Measurements from ENCODE around the gene SLC2A11. TPM values are rescaled to one million over a fixed set of nuclear protein-coding genes. Genes with fewer than 3 reads are reported as not detected.

Gene SLC2A11
- total RNA-seq, 1 experiment from 2014 or later = 4.9 TPM

DNA sequence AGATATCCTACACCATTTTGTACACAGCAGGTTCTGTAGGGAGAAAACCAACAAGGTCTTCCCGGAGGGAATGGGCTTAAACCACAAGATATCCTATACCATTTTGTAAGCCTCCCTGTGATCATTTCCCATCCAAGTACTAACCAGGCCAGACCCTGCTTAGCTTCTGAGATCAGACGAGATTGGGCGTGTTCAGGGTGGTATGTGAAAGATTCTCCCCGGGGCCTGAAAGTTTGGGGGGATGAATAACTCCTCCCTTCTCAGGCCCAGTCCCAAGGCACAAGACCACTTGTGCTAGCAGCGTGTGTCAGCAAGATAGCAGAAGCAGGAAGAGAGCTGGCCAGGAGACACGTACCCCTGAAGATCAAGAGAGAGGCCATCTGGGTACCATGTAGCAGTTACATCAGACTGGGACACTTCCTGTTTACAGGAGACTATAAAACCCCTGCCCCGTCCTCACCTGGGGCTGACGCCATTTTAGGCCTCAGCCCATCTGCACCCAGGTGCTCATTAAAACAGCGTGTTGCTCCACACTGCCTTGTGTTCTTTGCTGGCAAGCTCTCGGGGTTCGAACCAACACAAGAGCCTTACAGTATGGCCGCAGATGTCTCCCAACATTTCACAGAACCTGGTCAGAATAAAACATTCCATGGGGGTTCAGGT is 53.8 kb downstream of the SLC2A11 start:
- ChIA-PET CTCF (no interaction called here), POLR2A (ENCODE audit: low non-redundant PET) (no interaction called here)
- peaks cover 45% of the 10 kb centered on the region for H3K4me1 ChIP-seq (ENCODE audit: insufficient read depth, low read length, poor library complexity, severe bottlenecking)
- H3K9me3 ChIP-seq (ENCODE audit: low read depth, low read length, poor library complexity, severe bottlenecking) = no peaks in the 10 kb centered on the region
- intact Hi-C loops (cut with micrococcal nuclease; ENCODE audit: unreplicated experiment) = no loop called here
- H3K27me3 ChIP-seq (replicated peaks; ENCODE audit: insufficient read depth, low read depth, low read length, poor library complexity) = no peaks in the 10 kb centered on the region
- TF ChIP-seq EZH2 (IDR thresholded peaks at IDR 0.05; ENCODE audit: borderline replicate concordance, low read depth, low read length, poor library complexity, severe bottlenecking) (no peak), CTCF (conservative IDR thresholded peaks at IDR 0.05; ENCODE audit: low read depth, low read length) (no peak)
- DNase-seq (ENCODE audit: low spot score) = no peak
- H3K4me3 ChIP-seq (ENCODE audit: low read depth, low read length, poor library complexity, severe bottlenecking) = no peak overlapping the region
- no peaks in the 10 kb centered on the region for H3K36me3 ChIP-seq (ENCODE audit: insufficient read depth, low read length, poor library complexity, severe bottlenecking)
- BruUV-seq (replicated peaks) = no TSS peak
- no peak overlapping the region for H3K27ac ChIP-seq (ENCODE audit: low read depth, low read length, poor library complexity, severe bottlenecking)

DNA sequence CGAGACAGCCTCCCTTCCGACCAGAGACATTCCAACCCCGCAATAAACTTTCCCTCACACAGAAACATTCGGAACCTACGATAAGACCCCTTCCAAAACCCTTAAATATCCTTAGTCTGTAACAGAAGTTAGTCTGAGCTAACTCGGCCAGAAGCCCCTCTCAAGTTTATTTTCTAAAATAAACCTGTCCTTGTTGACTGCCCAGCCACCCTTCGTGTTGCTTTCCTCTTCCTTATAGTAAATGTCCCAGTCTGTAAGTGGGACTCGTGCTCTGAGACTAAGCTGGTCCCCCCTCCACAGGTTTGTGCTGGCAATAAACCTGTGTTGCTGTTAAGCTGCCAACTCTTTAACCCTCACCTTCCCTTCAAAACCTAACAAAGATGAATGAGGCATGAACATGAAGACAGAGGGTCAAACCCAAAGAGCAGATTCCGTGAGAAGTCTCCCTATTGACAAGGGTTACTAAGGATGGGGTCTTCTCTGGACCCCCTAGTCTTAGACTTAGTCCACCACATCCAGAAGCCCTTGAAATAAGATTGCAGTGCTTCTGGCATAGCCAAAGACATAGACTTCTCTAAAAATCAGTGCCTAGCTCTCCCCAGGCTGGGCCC is 54.7 kb downstream of the SLC2A11 start:
- H3K4me1 ChIP-seq (ENCODE audit: insufficient read depth, low read length, poor library complexity, severe bottlenecking) = peaks cover 45% of the 10 kb centered on the region
- ChIA-PET POLR2A (ENCODE audit: low non-redundant PET) (no interaction called here), CTCF (no interaction called here)
- H3K36me3 ChIP-seq (ENCODE audit: insufficient read depth, low read length, poor library complexity, severe bottlenecking) = no peaks in the 10 kb centered on the region
- no peaks in the 10 kb centered on the region for H3K27me3 ChIP-seq (replicated peaks; ENCODE audit: insufficient read depth, low read depth, low read length, poor library complexity)
- no peak for DNase-seq (ENCODE audit: low spot score)
- TF ChIP-seq CTCF (conservative IDR thresholded peaks at IDR 0.05; ENCODE audit: low read depth, low read length) (no peak), EZH2 (IDR thresholded peaks at IDR 0.05; ENCODE audit: borderline replicate concordance, low read depth, low read length, poor library complexity, severe bottlenecking) (no peak)
- H3K27ac ChIP-seq (ENCODE audit: low read depth, low read length, poor library complexity, severe bottlenecking) = no peak overlapping the region
- no TSS peak for BruUV-seq (replicated peaks)
- no peaks in the 10 kb centered on the region for H3K9me3 ChIP-seq (ENCODE audit: low read depth, low read length, poor library complexity, severe bottlenecking)
- intact Hi-C loops (cut with micrococcal nuclease; ENCODE audit: unreplicated experiment) = no loop called here
- H3K4me3 ChIP-seq (ENCODE audit: low read depth, low read length, poor library complexity, severe bottlenecking) = no peak overlapping the region

DNA sequence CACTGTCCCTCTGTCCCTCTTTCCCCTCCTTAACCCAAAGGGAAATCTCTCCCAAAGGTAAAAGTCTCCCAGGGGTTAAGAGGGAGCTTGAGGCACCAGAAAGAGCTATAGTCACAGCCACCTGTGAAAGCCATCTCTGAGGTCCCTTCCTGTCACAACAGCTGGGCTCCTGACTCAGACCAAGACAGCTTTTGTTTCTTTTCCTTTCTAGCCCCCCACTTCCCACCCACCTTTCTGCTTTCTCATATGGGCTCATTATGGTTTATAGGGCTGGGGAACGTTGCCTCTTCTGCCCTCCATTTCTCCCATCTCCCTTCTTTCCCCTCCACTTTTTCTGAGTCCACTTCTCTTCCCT is 55.6 kb downstream of the SLC2A11 start:
- peaks cover 45% of the 10 kb centered on the region for H3K4me1 ChIP-seq (ENCODE audit: insufficient read depth, low read length, poor library complexity, severe bottlenecking)
- ChIA-PET CTCF (interaction anchor here (0.6 kb wide), 1 partner anchor 266 kb away, joined by 11 read pairs; no protein-coding TSS in a partner anchor), POLR2A (ENCODE audit: low non-redundant PET) (interaction anchor here (0.6 kb wide), 1 partner anchor 184 kb away, joined by 3 read pairs; no protein-coding TSS in a partner anchor)
- H3K9me3 ChIP-seq (ENCODE audit: low read depth, low read length, poor library complexity, severe bottlenecking) = no peaks in the 10 kb centered on the region
- H3K27me3 ChIP-seq (replicated peaks; ENCODE audit: insufficient read depth, low read depth, low read length, poor library complexity) = no peaks in the 10 kb centered on the region
- DNase-seq (ENCODE audit: low spot score) = no peak
- intact Hi-C loops (cut with micrococcal nuclease; ENCODE audit: unreplicated experiment) = no loop called here
- peak overlapping the region; percentile 95 for H3K27ac ChIP-seq (ENCODE audit: low read depth, low read length, poor library complexity, severe bottlenecking)
- H3K4me3 ChIP-seq (ENCODE audit: low read depth, low read length, poor library complexity, severe bottlenecking) = peak overlapping the region; percentile 52
- TF ChIP-seq CTCF (conservative IDR thresholded peaks at IDR 0.05; ENCODE audit: low read depth, low read length) (no peak), EZH2 (IDR thresholded peaks at IDR 0.05; ENCODE audit: borderline replicate concordance, low read depth, low read length, poor library complexity, severe bottlenecking) (no peak)
- H3K36me3 ChIP-seq (ENCODE audit: insufficient read depth, low read length, poor library complexity, severe bottlenecking) = no peaks in the 10 kb centered on the region
- no TSS peak for BruUV-seq (replicated peaks)
